Non-pigmented ciliary epithelial cell (primary cell): Measurements from ENCODE around the gene KLF7.
A peak's percentile ranks its signal among the peaks of the same experiment; 100 is the strongest.

Experiments used
- DNase-seq: peaks from one replicate; pipeline ENCODE4 v3.0.0-alpha.2; 2010; ENCODE audit warnings: low read depth

Gene KLF7

DNA sequence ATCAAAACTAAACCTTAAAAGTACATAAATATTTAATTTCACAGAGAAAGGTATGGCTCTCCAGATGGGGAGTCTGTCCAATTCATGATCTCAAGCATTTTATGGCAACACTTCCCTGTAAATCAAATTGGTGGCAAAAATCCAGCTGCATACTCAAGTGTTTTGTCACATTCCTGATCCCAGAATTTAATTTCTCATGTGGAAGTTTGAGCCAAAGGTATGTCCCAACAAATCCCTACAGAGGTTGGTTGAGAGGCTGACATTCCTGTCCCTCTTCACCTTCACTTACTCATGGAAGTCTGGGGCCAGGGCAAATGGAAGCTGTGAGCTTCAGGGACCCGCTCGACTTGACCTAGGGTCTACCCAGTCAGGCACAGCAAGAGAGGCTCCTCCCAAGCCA, 17.7 kb downstream of the KLF7 start:
- DNase-seq = no peak

DNA sequence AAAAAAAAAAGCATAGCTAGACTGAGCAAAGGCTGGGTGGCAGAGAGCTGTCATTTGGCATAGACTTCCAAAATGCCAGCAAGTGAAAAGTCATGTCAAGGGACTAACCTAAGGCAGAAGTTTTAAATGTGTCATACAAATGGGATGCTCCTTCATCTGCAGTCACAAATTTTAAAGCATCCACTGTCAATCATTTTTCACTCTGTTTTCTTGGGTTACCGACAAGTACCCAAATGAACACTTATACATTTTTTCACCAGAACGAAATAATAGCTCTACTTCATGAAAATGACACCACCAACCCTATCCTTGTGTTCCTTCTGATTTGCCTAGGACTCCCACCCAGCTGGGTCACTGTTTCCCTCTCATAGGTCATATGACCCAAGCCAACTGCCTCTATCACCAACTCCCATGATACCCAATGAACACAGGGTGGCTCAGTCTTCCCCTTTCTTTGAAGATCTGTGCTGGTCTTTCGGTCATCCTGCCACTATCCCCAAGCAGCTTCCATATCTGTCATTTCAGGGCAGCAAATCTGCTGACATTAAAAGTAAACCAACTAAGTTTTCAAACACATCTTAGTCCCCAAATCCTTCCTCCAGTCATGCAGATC, 21.5 kb downstream of the KLF7 start:
- no peak for DNase-seq

DNA sequence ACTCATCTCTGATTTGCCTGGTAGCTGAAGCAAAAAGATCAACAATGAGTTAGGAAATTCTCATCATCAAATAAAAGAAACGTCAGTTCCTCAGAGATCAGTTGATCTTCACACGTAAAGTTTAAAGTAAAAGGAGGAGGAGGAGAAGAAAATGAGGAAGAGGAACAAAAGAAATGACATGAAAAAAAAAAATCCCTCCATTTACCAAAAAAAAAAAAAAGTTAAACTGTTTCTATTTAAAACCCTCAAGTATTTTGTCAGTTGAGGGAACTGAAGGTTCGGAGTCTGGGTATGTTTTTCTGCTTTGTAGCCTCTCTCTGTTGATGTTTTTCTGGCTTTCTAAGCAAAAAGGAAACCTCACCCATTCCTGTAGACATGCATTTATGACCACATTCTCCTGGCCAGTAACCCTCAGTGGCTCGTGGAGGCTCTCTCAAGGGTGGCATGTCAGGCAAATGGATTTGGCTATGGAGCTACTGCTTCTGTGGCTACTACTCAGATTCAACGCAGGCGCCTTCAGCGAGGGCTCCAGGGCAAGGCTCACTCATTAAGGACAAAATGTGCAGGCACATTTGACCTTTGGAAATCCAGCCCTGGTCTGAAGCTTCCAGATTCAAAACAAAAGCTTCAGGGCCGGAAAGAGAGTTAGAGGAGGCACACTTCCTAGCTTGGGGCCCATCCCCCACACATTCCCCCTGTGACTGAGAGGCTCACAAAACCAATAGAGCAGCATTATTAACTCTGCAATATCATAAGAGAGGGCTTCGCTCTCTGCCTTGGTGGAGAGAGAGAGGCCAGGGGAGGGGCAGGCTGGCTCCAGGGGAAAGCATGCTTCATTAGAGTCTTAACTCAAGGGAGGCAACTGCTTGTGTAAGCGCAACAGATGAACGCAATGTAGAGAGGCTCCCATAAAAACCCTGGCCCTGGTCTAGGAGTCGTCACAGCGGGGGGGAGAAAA, 22.3 kb downstream of the KLF7 start:
- DNase-seq = no peak

DNA sequence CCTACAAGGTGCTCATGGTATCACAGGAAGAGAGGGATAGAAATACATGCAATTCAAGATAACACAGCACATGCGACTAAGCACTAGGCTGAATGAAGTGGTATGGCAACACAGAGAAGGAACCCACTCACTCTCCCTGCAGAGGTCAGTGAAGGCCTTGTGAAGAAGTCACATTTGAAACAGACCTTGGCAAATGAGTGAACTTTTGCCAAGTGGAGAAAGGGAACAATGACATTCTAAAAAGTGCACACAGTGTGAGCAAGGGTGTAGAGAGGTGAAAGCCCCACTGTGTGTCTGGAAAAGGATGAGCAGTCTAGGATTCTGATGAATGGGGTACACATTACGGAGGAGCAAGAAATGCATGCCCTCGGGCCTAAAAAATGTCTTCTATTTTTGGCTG, 23.3 kb downstream of the KLF7 start:
- DNase-seq = no peak

DNA sequence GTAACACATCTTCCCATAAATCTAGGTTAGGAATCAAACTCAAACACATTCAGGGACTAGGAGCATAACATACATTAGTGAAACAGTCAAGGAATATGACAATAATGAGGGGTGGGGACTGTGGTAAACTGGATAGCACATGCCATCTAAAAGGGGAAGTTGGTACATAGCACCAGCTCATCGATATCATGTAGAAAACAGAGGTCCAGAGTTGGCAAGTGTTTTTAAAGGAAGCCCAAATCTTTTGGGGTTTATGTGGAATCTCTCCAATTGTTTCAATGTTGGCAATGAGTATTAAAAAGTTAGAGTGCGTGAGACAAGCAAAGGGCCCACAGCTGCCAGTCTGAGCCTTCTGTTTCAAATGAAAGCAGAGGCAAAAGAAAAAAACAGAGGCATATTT, 24.4 kb downstream of the KLF7 start:
- no peak for DNase-seq

DNA sequence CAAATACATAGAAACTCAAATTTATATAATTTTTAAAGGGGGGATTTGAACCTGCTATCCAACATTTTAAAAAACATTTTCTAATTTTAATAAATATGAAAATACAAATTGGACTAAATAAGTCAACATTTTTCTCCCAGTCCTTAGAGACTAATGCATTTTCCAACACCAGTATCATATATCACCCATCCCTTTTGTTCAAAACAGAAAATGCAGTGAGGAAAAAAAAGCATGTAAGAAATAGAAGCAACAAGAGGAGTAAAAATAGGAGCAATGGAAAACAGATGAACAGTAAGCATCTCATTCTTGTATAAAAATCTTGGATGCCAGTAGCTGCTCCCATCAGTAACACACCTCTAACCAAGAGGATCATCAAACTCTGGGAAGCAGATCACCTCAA, 25.5 kb downstream of the KLF7 start:
- no peak for DNase-seq

DNA sequence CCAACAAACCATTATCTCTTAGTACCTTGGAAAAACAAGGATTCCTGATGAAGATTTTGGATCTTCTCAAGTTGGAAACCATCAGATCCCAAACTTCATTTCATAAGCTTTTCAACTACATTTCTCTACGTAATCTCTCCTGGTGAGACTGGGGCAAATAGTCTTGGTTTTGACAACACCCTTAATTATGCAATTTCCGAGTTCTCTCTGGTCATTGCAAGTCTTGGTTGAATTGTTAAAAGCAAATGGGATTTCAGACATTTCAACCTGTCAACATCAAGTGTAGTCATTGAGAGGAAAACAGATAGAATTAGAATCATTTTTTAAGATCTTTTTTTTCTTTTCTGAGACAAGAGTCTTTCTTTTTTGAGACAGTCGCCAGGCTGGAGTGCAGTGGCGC, 26.2 kb downstream of the KLF7 start:
- DNase-seq = no peak

DNA sequence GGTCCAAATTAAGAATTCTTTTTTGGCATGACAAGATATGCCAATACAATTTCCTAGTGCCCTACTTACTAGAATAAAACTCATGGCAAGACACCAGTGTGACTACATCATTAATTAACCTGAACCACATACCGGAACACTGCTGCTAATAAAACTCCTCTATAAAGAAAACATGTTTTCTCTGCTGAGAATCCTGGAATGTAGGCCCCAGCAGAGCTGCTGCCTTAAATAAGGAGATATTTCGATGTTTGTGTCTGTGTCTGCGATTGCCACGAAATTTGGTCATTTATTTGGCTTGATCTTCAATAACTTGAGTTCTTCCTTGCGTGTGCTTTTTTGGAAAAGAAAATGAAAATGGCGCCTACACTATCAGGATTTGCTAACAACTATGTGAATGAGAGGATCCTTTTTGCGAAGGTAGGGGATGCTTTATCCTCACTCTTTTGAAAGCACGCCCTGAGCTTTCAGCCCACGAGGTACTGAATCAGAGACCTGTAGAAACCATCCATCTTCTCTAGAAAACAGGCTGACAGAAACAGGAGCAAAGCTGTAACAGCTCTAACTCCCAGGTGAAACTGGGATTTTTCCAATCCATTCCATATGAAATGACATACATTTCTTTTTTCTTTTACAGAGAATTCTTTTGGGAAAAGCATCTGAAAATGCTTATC, 27.0 kb downstream of the KLF7 start:
- DNase-seq = no peak

DNA sequence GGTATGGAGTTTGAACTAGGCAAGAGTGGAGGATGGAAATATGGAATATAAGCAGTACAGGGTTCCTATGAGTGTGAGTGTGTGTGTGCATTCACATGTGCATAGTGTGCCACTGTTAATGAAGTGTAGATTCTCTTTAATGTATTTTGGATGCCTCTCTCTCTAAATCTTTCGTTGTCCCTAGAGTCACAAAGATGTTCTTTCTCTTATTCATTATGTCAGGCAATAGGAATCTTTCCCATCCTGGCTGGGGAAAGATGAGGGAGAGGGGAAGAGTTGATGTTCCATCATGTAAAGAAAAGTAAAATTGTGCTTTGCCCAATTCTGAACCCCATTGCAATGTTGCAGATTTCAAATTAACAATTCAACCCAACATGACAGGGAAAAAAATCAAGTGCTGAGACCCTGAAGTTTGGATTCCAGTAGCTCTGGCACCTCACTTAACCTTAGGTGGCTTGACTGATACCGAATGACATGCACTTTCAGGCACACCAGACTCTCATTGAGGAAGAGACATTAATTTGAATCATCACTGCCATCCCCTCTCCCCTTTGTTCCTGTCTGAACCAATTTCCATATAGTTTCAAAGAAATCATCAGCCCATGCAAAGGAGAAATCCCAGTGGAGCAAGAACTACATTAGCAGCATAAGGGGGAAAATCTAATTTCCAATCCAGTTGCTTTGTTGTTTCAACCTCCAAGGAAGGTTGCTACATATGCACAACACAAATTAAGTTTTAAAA, 28.0 kb downstream of the KLF7 start:
- DNase-seq = no peak

DNA sequence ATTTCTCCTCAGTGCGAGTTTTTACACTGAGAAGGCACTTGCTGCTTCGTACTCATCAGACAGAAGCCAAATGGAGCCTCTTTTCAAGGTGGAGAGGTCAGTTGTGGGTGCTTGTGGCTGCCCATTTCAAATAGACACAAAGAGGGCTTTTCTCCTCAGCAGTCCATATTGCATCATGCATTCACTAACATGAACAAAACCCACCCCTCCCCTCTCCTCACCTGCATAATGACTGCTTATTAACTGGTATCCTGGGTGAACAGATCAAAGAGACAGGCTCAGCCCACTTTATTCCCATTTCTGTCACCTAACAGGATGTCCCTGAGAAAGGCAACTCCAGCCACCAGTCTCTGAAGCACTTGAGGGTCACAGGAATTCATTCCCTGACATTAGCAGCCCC, 28.9 kb downstream of the KLF7 start:
- DNase-seq = no peak

DNA sequence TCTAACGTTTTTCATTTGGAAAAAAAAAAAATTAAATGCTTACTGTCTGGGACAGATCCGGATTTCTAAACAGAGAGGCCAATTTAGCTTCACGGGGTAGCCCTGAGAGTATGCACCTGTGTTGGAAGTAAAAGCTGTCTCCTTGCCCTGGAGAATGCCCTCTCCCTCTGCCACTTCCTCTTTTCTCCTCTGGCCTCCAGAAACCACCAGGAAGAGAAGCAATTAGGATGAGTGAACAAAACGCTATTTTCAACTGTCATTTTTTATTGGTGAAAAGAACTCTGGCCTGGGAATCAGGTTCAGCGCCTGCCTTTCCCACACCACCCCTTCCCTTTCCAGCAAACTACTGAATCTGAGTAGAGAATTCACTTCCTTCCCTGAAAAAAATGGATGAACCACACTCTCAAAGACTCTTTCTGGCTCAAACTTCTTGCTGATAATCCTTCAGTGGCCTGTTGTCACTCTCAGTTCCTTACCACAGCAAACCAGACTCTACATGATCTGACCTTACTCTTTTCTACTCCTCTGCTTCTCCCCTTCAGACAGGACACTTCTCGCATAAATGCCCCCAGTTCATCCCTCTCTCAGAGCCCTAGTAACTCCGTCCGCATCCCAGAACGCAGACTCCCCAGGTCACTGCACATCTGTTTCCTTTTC, 29.8 kb downstream of the KLF7 start:
- no peak for DNase-seq

DNA sequence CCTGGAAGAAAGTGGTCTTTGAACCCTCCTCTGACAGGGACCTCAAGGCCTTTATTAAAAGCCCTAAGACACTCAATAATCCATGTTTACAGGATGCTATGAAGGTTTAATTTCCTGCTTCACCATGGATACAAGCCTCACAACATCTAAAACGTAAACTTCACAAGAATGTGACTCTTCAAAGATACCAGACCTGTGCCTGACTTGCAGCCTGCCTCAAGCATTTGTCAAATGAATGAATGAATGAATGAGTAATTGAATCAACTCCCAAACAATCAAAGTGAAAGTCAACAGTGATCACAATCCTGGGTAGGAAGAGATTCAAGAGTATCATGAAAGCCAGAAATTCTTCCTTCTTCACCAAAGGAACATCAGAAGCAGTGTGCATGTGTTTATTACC, 30.4 kb downstream of the KLF7 start:
- DNase-seq = no peak

DNA sequence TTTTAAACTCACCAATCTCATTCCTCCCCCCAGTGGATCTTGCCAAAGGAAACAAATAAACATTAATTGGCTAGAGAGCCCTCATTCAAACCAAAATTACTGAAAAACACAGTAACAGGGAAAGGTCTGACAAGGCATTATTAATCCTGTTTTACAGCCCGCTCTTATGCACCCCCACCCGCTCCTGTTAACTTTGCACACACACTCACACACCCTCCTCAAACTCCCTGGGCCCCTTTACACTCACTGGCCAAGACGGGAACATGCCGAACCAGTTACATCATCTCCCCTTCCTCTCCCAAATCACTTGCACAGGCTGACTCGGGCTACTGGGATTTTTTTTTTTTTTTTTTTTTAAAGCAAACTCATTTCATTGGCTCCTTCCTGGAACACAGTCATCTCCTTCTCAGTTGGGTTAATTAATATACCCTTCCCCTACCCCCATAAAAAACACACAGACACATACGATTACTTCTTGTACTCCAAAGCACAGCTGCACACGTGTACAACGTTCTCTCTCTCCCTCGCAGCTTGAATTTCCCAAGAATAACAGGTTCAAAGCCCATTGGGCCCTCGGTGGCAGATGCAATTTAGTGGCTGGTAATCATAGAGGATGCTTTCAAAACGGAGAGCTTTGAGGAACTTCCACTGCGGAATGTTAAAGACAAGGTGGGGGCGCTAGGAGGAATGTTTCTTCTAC, 31.8 kb downstream of the KLF7 start:
- peak; percentile 81 for DNase-seq

DNA sequence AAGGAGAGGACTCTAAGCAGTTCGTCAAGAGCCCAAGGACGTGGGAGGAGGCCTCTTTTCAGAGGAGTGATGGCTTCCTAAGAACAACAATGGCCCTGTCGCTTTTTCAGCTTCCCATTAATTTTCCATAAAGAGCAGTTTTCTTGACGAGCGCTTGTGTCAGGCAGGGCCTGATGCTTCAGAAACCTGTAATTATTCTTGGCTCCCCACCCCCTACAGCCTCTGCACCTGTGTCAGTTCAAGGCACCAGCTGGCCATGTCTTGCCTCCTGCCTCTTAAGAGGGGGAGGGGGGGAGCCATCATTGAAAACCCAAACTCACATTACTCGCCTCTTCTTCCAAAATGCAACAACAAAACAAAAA, 32.3 kb downstream of the KLF7 start:
- DNase-seq = no peak

DNA sequence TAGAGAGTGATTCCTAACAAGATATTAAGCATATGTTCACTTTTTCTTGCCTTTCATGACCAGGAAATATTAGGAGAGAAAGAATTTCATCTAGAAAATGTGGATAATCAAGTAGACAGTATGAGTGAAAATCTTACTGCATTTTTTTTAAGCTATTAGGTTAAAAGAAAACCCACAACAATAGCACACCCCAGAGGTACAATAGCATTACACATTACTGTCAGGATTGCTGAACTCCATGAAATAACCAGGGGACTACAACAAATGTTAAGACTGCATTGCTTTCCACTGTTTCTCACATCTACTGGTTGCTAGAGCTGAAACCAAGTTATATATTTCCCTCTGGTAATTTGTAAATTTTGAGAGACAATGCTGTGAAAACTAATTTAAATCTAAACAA, 33.7 kb downstream of the KLF7 start:
- no peak for DNase-seq

DNA sequence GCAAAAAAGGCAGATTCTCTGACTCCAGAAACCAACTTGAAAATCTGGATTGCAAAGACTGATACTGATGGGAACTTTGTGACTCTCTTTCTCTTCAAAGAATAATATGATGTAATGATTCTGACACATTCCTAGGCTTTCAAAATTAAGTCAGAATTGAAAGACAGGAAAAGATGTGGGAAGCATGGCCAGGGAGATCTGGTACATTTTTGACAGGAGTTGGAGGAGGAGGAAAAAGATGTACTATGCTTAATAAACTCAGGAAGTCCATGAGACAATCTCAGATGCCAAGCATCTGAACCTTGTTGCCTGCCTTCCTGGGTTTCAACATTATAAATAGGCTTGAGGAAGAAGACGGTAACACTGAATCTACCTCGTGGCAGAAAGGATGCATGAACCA, 34.2 kb downstream of the KLF7 start:
- DNase-seq = no peak

DNA sequence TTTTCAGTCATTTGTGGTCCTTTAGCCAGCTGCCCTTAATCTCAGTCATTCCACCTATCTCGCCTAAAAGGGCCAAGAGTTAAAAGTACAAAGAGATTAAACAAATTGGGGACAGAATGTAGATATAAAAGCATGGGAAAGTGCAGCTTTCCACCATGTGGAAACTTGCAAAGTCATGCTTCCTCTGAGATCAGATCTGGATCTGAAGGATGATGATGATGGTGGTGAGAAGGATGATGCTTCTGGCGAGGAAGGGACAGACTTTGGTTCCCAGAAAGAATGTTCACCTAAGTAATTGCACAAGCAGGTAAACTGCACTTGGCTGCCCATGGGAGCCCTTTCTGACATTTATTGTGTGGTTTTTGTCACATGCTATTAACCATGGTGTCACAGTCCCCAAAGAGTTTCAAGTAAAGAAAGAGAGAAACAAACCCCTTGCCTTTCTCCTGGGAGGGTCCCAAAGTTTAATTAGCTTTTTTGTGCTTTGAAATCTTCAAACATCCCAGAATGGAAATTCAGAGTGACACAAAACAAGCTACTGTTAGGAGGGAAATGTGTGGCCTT, 34.7 kb downstream of the KLF7 start:
- no peak for DNase-seq

DNA sequence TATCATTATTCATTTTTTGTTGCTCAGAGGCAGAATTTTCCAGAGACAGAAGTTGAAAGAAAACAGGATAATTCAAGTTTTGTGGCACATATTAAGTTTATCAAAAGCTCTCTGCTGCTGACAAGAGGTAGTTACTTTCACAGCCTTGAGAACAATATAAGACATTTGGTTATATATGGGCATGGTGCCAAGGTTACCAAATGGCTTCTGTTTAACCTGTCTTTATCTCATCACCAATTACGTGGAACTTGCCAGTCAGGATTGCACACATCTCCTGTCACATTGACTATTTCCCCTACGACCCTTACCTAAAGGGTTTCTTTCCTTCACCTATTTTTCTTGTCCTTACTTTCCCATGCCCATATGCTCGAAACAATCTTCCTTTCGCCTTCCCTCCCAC, 35.9 kb downstream of the KLF7 start:
- DNase-seq = no peak

DNA sequence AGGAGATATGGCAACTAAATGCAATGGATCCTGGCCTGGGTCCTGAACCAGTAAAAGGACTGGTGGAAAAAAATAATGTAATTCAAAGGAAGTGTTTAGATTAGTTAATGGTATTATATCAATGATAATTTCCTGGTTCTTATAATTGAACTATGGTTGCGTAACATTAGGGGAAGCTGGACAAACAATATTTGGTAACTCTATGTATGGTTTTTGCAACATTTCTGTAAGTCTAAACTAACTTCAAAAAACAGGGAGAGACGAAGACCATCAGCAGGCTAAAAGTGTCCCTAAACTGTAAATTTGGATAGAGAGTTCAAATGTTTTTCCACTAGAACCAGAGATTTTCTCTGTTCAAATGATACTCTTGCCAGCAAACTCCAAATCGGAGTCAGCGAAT, 36.9 kb downstream of the KLF7 start:
- DNase-seq = no peak

DNA sequence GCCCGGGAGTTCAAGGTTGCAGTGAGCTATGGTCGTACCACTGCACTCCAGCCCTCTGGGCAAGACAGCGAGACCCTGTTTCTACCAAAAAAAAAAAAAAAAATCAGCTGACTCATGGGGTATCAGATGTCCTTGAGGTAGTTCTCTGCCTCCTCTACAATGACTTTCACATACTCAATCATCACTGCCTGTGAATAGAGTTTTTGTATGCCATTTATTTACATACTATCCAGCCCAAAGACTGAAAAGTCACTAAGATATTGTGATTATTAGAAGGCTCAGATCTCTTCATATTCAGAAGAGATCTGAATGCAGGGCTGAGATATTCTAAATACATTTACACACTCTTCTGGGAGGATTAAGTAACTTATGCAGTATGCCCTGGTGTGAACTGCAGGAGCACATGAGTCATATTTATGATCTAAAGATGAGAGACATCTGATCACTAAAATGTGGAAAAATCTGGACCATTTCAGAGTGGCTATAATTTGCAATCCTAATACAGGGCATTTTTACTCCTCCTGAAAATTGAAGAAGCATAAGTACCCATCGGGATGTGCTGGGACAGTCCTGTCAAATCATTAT, 38.9 kb downstream of the KLF7 start:
- no peak for DNase-seq
